H4 (cell line): Measurements from ENCODE around the gene MYF5. TPM values are rescaled to one million over a fixed set of nuclear protein-coding genes. Genes with fewer than 3 reads are reported as not detected.

Experiments used
- DNase-seq: peaks from one replicate; pipeline ENCODE4 v3.0.0-alpha.2; 2015; ENCODE audit warnings: low spot score
- total RNA-seq: library from RNA; depleted of rRNA; stranded (reverse); fragments of >200 nt; shearing (Covaris generic); gene quantifications from 2 replicates; pipeline ENCODE4 v1.2.3, GENCODE V29; 2014

Gene MYF5
- total RNA-seq, 1 experiment from 2014 or later, result not detected

- DNase-seq, result no peak
Observed at GRCh38 chr12:80707830-80708258, 8.9 kb upstream of the MYF5 start.

- DNase-seq, result no peak
Observed at GRCh38 chr12:80708259-80708974, 8.3 kb upstream of the MYF5 start.

- no peak for DNase-seq
Observed at GRCh38 chr12:80708975-80709328, 7.8 kb upstream of the MYF5 start.

DNA sequence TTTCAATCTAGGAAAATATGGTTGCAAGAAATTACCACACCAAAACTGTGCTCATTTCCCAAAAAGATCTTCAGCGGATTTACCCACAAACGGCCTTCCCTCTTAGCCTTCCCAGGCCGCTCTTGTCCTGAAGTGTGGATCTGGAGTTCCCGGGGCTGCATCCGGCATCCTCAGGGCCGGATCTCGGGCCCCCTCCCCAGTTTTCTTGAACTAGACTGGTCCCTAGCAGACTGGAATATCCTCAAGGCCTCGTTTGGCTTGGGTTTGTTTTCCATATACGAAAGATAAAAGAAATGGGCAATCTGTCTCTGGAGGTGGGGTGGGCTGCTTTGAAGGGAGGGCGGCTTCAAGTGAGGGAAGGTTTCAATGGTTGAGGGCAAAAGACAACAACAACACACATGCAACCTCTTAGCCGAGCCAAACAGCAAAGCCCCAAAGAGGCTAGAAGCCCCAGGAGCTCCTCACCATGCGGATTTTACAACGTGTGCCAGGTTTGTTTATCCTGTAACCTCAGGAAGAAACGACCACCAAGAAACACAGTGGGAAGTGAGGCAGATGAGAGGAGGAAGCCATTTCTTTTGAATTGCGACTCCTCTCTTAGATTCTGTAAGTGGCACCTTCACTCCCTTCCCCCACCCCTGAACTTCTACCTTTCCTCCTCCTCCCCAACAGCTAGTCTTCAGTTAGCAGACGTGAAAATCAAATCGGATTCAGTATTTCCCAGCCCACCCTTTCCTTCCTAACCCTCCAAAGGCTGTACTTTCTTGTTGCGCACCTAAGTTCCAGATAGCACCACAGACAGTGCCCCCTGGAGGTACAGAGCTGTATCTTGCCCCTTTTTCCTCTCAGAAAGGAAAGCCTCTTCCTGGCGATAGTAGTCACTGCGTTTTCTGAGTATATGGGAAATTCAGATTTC lies 6.6 kb upstream of the MYF5 start:
- peak; percentile 18 for DNase-seq

DNA sequence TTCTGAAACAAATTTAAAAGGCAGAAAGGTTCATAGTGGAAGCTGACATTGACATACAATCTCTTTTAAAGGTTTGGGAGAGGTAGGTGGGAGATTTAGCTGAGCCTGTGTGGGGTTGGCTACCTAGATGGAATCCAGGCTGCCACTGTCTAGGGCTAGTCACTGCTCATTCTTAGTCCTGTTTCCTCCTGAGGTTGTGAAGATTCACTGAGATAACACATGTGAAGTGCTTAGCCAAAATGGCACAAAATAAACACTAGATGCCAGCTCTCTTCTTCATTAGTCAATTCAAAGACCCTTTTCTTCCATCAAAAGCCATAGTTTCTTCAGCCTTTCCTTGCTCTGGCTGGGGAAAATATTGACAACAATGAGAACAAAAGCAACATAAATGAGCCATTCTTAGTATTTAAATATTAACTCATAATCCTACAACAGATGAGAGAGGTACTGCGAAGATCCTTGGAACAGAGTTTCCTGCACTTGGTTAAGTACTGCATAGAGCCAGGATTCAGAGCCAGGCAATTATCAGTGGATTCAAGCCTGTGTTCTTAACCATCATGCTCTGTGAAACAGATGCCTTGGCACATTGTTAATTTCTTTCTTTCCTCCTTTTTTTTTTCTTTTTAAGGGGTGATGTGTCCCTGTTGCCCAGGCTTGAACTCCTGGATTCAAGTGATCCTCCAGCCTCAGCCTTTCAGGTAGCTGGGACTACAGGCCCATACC lies 5.8 kb upstream of the MYF5 start:
- DNase-seq, result no peak

DNA sequence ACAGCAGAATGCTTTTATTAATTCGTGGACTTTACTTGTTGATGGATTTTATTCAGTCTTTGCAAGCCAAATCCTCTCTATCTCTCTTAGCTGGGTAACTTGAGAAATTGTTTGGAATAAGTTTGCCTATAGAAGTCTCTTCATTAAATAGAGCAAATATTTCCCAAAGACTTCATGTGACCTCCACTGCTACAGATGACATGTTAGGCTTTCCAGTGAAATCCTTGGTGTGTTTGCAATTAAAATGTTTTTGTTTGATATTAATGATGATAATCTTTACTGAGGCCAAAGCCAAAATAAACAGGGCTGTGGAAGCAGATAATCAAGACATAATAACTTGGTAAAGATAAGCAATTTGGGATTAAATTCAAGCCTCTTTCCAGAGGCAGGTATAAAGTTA lies 4.8 kb upstream of the MYF5 start:
- no peak for DNase-seq

DNA sequence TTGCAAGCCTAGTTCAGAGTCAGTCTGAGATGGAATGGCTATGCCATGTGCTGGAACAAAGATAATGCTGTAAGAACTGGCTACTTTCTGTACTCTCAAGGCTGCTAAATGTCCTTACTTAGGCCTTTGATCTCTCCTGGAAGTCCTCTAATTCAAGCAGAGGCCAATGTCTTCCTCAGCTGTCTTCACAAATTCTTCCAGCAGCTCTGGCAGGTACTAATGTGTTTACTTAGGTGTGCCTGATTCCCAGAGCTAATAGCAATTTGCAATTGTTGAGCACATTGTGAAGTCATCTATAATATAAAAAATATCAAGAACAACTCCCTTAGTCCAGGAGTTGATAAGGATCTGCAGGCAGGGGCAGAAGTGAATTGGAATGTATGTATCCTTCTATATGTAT lies 3.8 kb upstream of the MYF5 start:
- DNase-seq, result no peak

DNA sequence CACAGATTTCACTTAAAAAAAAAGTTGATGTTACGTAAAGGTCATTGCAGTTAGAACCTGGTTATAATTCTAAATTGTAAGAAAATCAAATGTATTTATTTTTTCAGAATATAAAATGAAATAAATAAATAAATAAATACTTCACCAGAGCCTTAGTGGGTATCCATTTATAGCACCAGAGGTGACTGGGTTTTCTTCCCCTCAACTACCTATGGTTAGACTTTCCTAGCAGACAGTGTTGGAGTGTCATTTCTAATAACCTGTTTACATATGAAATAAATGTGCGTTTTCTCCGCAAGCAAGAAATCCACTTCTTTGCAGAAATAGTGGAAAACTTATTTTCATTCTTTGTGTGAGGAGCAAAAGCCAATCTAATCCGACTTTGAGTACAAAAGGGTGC lies 3.3 kb upstream of the MYF5 start:
- DNase-seq, result no peak

DNA sequence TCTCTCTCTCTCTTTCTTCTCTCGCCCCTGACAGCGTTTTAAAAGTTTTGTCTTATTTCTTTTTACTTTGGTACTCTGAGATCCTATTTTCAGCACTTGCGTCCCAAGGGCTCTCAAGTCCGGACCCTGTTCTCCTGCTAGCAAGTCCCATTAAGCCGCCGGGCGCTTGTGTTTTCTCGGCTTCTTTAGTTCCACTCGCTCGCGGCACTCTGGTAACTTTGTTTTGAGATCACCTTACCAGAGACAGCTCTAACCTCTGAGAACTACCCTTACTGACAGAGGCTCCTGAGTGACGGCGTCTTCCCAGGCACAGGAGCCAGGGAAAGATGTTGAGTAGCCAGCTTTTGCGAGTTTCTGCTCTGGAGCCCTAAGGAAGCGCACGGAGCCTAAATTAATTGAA lies 2.7 kb upstream of the MYF5 start:
- no peak for DNase-seq

- no peak for DNase-seq
Observed at GRCh38 chr12:80714846-80715245, 1.9 kb upstream of the MYF5 start.

DNA sequence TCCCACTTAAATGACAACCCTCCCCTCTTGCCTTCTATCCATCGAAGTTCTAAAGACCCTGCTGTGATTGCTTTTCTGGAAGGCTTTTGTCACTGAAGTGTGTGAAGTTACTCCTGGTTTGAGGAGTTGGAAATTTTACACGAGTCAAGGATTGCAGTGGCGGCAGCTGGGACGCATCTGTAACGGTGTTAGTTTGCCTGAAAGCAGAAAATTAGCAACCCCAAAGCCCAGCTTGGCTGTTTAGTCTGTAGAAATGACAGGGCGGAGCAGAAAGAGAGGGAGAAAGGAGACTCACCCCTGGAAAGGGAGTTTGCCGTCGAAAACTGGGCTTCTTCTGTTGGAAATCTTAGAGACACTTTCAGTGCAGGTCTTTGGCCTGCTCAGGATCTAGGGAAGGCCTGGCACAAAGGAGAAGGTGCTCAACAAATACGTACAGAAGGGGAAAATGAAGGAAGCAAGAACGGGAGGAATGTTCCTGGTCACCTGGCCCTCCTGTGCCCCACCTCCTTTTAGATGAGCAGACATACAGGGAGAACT lies 931 bp upstream of the MYF5 start:
- no peak for DNase-seq

DNA sequence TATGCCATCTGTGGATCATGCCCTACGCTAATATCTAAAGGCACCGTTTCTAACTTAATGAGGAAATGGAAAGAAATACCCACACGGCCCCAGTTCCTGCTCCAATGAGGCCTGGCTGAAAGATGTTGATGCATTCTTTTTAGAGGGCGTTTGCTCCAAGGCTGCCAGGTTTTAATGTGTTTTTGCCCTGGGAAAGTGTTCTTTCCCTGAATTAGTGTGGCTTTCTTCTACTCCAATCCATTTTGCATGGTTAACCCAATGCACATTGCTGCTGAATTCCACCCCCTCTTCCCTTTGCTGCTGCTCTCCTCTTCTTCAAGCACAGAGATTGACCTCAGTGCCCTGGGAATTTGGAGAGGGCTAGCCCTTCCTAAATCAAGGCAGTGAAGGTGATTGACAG lies 1.1 kb downstream of the MYF5 start:
- no peak for DNase-seq

DNA sequence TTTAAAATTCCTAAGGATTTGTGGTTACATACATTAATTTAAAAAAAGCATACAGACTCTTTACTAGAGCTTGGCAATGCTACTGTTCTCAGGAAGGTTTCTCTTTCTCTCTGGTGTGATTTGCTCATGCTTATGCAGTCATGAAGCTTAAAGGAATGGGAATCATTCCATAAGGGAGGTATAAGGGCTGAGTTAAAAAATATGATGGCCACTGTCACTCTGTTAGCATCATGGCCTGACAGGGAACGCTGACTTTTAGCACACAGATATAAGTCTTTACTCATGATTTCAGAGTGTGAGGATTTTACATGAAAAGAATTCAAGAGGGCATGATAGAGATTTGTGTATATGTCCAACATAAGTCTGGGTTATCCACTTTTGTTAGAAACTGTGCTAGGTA lies 3.8 kb downstream of the MYF5 start:
- no peak for DNase-seq

- no peak for DNase-seq
Observed at GRCh38 chr12:80721326-80721725, 4.6 kb downstream of the MYF5 start.

DNA sequence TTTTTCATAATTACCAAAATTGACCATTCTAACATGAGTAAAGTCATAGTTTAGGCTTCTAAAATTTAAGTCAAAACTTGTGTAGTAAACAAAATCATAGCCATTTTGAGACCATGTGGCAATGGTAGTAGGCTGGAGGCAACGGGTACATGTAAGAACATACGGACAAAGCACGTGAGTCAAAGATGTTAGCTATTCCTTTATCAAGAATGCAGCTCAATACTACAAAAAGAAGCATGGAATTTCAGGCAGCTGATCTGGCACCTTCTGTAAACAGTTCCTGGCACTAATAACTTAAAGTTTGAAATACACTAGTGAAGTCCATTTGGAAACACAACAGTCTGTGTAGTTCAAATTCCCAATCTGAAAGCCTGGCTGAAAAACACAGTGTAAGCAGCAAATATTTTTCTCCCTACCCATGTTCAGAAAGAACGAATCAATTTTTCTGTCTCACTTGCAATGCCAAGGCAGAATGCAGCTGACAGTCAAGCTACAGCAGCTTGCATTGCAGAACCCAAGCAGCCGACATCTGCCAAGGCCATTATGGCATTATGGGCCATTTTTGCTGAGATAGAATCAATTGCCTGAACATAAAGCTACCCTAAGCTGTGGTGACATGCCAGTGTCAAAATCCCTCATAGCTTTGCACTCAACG lies 29.3 kb downstream of the MYF5 start:
- no peak for DNase-seq

DNA sequence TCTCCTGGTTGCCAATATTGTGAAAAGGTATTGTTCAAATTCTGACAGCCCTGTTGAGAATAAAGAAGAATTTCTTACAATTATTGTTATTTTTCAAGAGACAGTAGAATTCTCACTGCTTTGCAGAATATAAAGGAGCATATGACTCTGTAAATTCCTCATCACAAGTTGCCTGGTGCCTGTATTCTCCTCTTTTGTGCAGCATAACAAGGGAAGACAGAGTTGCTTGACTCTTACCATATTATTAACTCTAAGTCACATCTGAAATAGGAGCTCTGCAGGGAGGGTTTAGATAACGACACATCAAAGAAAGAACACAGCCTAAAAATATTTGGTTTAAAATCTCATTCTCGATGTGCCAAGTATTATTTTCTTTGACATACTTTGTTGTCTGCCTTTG lies 31.1 kb downstream of the MYF5 start:
- no peak for DNase-seq

DNA sequence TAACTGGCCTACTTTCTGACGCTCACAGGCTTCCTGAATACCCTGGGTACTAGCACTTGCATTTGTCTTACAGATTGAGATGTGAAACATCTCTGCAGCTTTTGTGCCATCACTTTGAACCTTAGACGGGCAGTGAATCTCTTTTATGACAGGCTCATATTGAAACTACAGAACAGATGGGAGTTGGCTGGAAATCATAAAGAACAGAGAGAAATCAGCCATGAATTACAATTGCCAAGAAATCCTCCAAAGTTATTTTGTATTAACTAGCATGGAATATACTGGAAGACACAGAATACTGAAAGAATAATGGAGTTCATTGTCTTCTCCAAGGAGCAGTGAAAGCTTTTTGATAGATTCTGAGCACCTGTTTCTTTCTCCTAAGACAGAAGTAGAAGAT lies 32.7 kb downstream of the MYF5 start:
- no peak for DNase-seq

DNA sequence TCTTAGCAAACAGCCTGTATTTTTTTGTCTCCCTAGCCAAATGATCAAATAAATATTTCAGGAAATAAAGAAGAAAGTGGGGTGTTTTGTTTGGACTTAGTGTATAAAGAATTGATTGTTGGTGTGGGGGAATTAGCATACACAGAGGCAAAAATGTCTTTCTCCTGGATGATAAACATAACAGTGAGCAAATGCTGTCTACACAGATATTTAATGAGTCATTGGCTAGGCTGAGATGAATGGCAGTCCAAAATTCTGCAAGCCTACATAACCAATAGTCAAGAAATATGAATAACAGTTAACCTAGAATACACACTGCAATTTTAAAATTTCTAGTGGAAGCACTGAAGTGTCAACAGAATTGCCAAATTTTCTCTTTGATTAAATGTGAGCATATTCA lies 35.8 kb downstream of the MYF5 start:
- DNase-seq, result no peak

- no peak for DNase-seq
Observed at GRCh38 chr12:80754274-80754673, 37.6 kb downstream of the MYF5 start.

DNA sequence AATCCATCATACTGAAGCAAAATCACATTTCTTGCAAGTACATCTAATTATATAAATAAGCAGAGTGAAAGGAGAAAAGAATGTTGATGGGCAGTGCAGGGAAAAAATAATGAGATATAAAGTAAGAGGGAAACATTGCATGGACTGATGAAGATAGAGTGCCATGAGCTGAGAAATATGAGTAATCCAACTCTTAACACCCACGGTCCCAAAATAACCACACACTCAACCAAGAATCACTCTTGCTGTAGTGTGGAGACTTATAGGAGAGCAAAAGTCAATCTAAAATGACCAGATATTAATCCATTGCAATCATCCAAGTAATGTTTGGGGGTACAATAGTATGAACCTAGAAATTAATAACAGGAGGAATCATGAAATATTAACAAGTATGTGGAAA lies 40.2 kb downstream of the MYF5 start:
- no peak for DNase-seq

- DNase-seq, result no peak
Observed at GRCh38 chr12:80761838-80762237, 45.1 kb downstream of the MYF5 start.

GRCh38 chr12:80763874-80764273 lies 47.2 kb downstream of the MYF5 start:
- peak; percentile 23 for DNase-seq
